BLaER1 treated with 17β-estradiol and CSF1 and Interleukin-3, amounts not matched to agents 10 nM and 100 nM (cell line): ENCODE data around the gene SMIM9.
"Not testable (repeated sequence)": the region's sequence is repeated elsewhere in the genome, so short reads cannot be mapped to it uniquely, and the experiment has no call there.

Experiments
- H3K27ac ChIP-seq, 11 experiments: shearing (Covaris generic); formaldehyde crosslinking; 2 replicates each; pipeline ENCODE4 v1.8.1; 2022
- H3K27me3 ChIP-seq, 11 experiments: shearing (Covaris generic); formaldehyde crosslinking; 2 replicates each; pipeline ENCODE4 v1.8.1; 2022
- H3K36me3 ChIP-seq, 11 experiments: shearing (Covaris generic); formaldehyde crosslinking; 2 replicates each; pipeline ENCODE4 v1.8.1; 2022
- H3K4me1 ChIP-seq, 10 experiments: shearing (Covaris generic); formaldehyde crosslinking; 2 replicates each; pipeline ENCODE4 v1.8.1; 2022
- H3K4me2 ChIP-seq, 11 experiments: shearing (Covaris generic); formaldehyde crosslinking; 2 replicates each; pipeline ENCODE4 v1.8.1; 2022
- H3K4me3 ChIP-seq, 10 experiments: shearing (Covaris generic); formaldehyde crosslinking; 2 replicates each; pipeline ENCODE4 v1.8.1; 2022
- H3K9ac ChIP-seq, 11 experiments: shearing (Covaris generic); formaldehyde crosslinking; 2 replicates each; pipeline ENCODE4 v1.8.1; 2022
- H3K9me3 ChIP-seq, 11 experiments: shearing (Covaris generic); formaldehyde crosslinking; replicated peaks in 1 of 11; 2 replicates each; pipeline ENCODE4 v1.8.1; 2022
- H4K20me1 ChIP-seq, 11 experiments: shearing (Covaris generic); formaldehyde crosslinking; 2 replicates each; pipeline ENCODE4 v1.8.1; 2022
- Cebpa-rat ChIP-seq, 11 experiments: shearing (Covaris generic); IDR thresholded peaks; 2 replicates each; pipeline ENCODE4 v1.8.1; 2022

The SMIM9 gene

GRCh38 chrX:154819771-154820341, 14.6 kb downstream of the SMIM9 start:
- Histone ChIP-seq H3K4me2 (no peak overlapping the region), H3K9me3 (peaks cover 5 to 19% (median 12%) of the 10 kb centered on the region in 11 experiments), H3K36me3 (no peaks in the 10 kb centered on the region), H3K4me3 (no peak overlapping the region), H3K27me3 (peaks cover 58 to 89% (median 76%) of the 10 kb centered on the region in 11 experiments), H4K20me1 (no peaks in the 10 kb centered on the region), H3K9ac (no peak overlapping the region), H3K4me1 (peaks cover 0 to 6% (median 0%) of the 10 kb centered on the region in 10 experiments; a peak in 1 of 20 replicates), H3K27ac (no peak overlapping the region)
- no peak for TF ChIP-seq Cebpa-rat (IDR thresholded peaks at IDR 0.05)

- no peak overlapping the region for H3K4me3 ChIP-seq
- H4K20me1 ChIP-seq: no peaks in the 10 kb centered on the region
- peaks cover 63 to 93% (median 78%) of the 10 kb centered on the region in 11 experiments for H3K27me3 ChIP-seq
- H3K4me2 ChIP-seq: no peak overlapping the region
- H3K36me3 ChIP-seq: no peaks in the 10 kb centered on the region
- H3K27ac ChIP-seq: no peak overlapping the region
- no peak for TF ChIP-seq Cebpa-rat (IDR thresholded peaks at IDR 0.05)
- H3K4me1 ChIP-seq: peaks cover 0 to 6% (median 0%) of the 10 kb centered on the region in 10 experiments; a peak in 1 of 20 replicates
- no peak overlapping the region for H3K9ac ChIP-seq
- H3K9me3 ChIP-seq: peaks cover 5 to 15% (median 12%) of the 10 kb centered on the region in 11 experiments
Observed at GRCh38 chrX:154818916-154819770, 15.3 kb downstream of the SMIM9 start.

GRCh38 chrX:154817048-154817618, 17.3 kb downstream of the SMIM9 start:
- peaks cover 80 to 96% (median 86%) of the 10 kb centered on the region in 11 experiments for H3K27me3 ChIP-seq
- H3K4me2 ChIP-seq, H3K4me3 ChIP-seq, H3K4me1 ChIP-seq, H4K20me1 ChIP-seq, H3K9ac ChIP-seq, H3K27ac ChIP-seq, H3K36me3 ChIP-seq: not testable (repeated sequence)
- H3K9me3 ChIP-seq: peaks cover 5 to 15% (median 12%) of the 10 kb centered on the region in 11 experiments

GRCh38 chrX:154816326-154816898, 18.1 kb downstream of the SMIM9 start:
- not testable (repeated sequence) for H3K9ac ChIP-seq, H3K27ac ChIP-seq, H3K4me3 ChIP-seq, H3K4me1 ChIP-seq, H3K4me2 ChIP-seq, H4K20me1 ChIP-seq, H3K36me3 ChIP-seq
- H3K27me3 ChIP-seq: peaks cover 78 to 96% (median 83%) of the 10 kb centered on the region in 11 experiments
- peaks cover 5 to 15% (median 12%) of the 10 kb centered on the region in 11 experiments for H3K9me3 ChIP-seq

GRCh38 chrX:154815274-154815818, 19.1 kb downstream of the SMIM9 start:
- no peak overlapping the region for H3K9ac ChIP-seq
- H3K4me2 ChIP-seq: no peak overlapping the region
- H3K9me3 ChIP-seq: peaks cover 5 to 15% (median 12%) of the 10 kb centered on the region in 11 experiments
- H3K27me3 ChIP-seq: peaks cover 78 to 96% (median 83%) of the 10 kb centered on the region in 11 experiments
- no peaks in the 10 kb centered on the region for H3K36me3 ChIP-seq
- peaks cover 0 to 6% (median 0%) of the 10 kb centered on the region in 10 experiments; a peak in 1 of 20 replicates for H3K4me1 ChIP-seq
- H4K20me1 ChIP-seq: no peaks in the 10 kb centered on the region
- H3K4me3 ChIP-seq: no peak overlapping the region
- H3K27ac ChIP-seq: no peak overlapping the region
- no peak for TF ChIP-seq Cebpa-rat (IDR thresholded peaks at IDR 0.05)

- no peak overlapping the region for H3K9ac ChIP-seq
- peaks cover 0 to 6% (median 0%) of the 10 kb centered on the region in 10 experiments; a peak in 1 of 20 replicates for H3K4me1 ChIP-seq
- H3K4me2 ChIP-seq: no peak overlapping the region
- TF ChIP-seq Cebpa-rat (IDR thresholded peaks at IDR 0.05): no peak
- no peak overlapping the region for H3K4me3 ChIP-seq
- H3K36me3 ChIP-seq: no peaks in the 10 kb centered on the region
- H3K27ac ChIP-seq: no peak overlapping the region
- peaks cover 5 to 18% (median 14%) of the 10 kb centered on the region in 11 experiments for H3K9me3 ChIP-seq
- no peaks in the 10 kb centered on the region for H4K20me1 ChIP-seq
- H3K27me3 ChIP-seq: peaks cover 68 to 91% (median 80%) of the 10 kb centered on the region in 11 experiments
Observed at GRCh38 chrX:154813801-154814200, 20.7 kb downstream of the SMIM9 start.

GRCh38 chrX:154812341-154813101, 21.9 kb downstream of the SMIM9 start:
- Histone ChIP-seq H4K20me1 (no peaks in the 10 kb centered on the region), H3K4me2 (no peak overlapping the region), H3K27me3 (peaks cover 73 to 94% (median 84%) of the 10 kb centered on the region in 11 experiments), H3K4me1 (peaks cover 0 to 6% (median 0%) of the 10 kb centered on the region in 10 experiments; a peak in 1 of 20 replicates), H3K4me3 (no peak overlapping the region), H3K27ac (no peak overlapping the region), H3K36me3 (no peaks in the 10 kb centered on the region), H3K9me3 (peaks cover 17 to 25% (median 20%) of the 10 kb centered on the region in 11 experiments), H3K9ac (no peak overlapping the region)
- no peak for TF ChIP-seq Cebpa-rat (IDR thresholded peaks at IDR 0.05)

- no peaks in the 10 kb centered on the region for H3K36me3 ChIP-seq
- peaks cover 65 to 83% (median 78%) of the 10 kb centered on the region in 11 experiments for H3K27me3 ChIP-seq
- no peak overlapping the region for H3K27ac ChIP-seq
- no peak for TF ChIP-seq Cebpa-rat (IDR thresholded peaks at IDR 0.05)
- no peak overlapping the region for H3K4me2 ChIP-seq
- no peak overlapping the region for H3K9ac ChIP-seq
- peaks cover 0 to 5% (median 4%) of the 10 kb centered on the region in 10 experiments; a peak in 5 of 20 replicates for H3K4me1 ChIP-seq
- H3K4me3 ChIP-seq: no peak overlapping the region
- peaks cover 29 to 40% (median 33%) of the 10 kb centered on the region in 11 experiments for H3K9me3 ChIP-seq
- H4K20me1 ChIP-seq: no peaks in the 10 kb centered on the region; a peak in 1 of 22 replicates
Observed at GRCh38 chrX:154809939-154810665, 24.4 kb downstream of the SMIM9 start.
